Ovary (tissue), 3 donors: ENCODE data around the gene NLGN4Y.

Experiments used
- EP300 ChIP-seq: sonication (generic); formaldehyde crosslinking; IDR thresholded peaks from one replicate; pipeline ENCODE4 v1.6.1; 2017; ENCODE audit warnings: antibody characterized with exemption
- TF ChIP-seq, protein P1 (sequence below), 3 donors: fragments of 450-650 bp in 2 of 3; fragments of 200-600 bp in 1 of 3; IDR thresholded peaks; one replicate each; pipeline versions ENCODE4 v1.5.1 to v1.8.0; 2016 to 2022; ENCODE audit warnings: antibody characterized with exemption in 3 of 3, mild to moderate bottlenecking in 1 of 3
- donor health status: DM: no; HTN: no; CAD: no.

GRCh38 chrY:14741596-14741995 lies 217.3 kb downstream of the NLGN4Y start:
- TF ChIP-seq, protein P1, sequence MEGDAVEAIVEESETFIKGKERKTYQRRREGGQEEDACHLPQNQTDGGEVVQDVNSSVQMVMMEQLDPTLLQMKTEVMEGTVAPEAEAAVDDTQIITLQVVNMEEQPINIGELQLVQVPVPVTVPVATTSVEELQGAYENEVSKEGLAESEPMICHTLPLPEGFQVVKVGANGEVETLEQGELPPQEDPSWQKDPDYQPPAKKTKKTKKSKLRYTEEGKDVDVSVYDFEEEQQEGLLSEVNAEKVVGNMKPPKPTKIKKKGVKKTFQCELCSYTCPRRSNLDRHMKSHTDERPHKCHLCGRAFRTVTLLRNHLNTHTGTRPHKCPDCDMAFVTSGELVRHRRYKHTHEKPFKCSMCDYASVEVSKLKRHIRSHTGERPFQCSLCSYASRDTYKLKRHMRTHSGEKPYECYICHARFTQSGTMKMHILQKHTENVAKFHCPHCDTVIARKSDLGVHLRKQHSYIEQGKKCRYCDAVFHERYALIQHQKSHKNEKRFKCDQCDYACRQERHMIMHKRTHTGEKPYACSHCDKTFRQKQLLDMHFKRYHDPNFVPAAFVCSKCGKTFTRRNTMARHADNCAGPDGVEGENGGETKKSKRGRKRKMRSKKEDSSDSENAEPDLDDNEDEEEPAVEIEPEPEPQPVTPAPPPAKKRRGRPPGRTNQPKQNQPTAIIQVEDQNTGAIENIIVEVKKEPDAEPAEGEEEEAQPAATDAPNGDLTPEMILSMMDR (IDR thresholded peaks at IDR 0.05), result no peak
- TF ChIP-seq EP300, result no peak
